GM18502 (cell line): ENCODE measurements around the gene HOXC10.

ENCODE experiments used
- ATAC-seq: cut with Tn5 transposase; IDR thresholded peaks from one replicate; pipeline ENCODE4 v1.9.1; 2021; ENCODE audit warnings: mild to moderate bottlenecking; ENCODE audit not compliant: unreplicated experiment, poor library complexity

The HOXC10 gene

DNA sequence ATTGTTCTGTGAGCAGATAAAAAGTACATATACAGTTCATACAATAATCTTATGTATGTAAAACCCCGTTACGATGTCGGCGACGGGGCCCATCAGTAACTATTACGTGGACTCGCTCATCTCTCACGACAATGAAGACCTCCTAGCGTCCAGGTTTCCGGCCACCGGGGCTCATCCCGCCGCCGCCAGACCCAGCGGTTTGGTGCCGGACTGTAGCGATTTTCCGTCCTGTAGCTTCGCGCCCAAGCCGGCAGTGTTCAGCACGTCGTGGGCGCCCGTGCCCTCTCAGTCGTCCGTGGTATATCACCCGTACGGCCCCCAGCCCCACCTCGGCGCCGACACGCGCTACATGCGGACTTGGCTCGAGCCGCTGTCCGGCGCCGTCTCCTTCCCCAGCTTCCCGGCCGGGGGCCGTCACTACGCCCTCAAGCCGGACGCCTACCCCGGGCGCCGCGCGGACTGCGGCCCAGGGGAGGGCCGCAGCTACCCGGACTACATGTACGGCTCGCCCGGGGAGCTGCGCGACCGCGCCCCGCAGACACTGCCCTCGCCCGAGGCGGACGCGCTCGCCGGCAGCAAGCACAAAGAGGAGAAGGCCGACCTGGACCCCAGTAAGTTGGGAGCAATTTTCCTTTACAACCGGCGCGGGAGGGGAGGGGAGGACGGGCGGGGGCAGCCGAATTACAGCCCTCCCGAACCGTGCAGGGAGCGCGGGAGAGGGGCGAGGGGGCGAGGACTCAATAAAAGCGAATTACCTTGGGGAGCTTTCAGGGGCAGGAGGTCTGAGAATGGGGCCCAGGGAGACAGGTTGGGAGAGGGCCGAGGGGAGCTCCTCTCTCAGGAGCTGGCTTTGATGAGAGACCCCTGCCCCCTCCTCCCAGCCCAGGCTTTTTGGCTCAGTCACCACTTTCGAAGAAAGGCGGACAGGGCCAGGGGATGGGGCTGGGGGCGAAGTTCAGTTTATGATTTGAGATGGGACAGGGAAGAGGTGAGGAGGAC, 15.5 kb downstream of the HOXC10 start, which contains the start of gene HOXC9:
Gene HOXC9 (plus strand): TSS at position 46 of the 999 bp plus-strand sequence. CDS start 28 bp downstream, at position 74.
- no peak for ATAC-seq

DNA sequence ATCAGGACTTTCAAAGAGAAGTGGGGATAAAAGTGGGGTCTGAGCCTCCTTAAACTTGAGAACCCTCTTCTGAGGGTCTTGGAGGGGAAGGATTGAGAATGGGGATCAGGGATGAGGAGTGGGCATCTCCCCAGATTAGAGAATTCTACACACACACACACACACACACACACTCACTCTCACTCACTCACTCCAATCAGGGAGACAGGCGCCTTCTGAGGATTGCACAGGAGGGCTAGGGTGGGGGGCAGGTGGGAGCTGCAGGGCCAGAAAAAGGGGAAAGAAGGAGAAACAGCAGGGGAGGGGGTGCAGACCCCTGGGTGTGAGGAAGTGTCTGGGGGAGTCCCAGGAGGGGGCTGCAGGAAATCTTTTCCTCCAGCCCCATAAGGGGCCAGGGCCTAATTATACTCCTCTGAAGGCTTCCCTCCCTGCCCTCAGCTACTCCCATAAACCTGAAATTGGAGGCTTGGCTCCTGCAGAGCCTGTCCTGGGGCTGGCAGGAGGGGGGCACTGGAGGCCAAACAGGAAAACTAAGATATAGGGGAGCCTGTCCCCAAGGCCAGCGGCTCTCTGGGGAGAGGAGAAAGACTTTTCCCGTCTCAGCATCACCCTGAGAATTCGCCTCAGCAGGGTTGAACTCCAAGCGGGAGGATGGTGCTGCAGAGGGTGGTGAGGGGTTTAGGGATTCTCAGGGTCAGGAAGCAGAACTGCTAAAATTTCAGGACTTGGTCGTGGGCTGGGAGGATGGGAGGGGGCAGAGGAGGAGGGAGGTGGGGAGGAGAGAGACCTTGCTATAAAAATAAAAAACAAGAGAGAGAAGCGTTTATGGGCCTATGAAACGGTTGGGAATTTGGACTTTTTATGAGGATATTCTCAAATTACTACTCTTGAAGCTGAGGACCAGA, 16.6 kb downstream of the HOXC10 start:
- no peak for ATAC-seq

DNA sequence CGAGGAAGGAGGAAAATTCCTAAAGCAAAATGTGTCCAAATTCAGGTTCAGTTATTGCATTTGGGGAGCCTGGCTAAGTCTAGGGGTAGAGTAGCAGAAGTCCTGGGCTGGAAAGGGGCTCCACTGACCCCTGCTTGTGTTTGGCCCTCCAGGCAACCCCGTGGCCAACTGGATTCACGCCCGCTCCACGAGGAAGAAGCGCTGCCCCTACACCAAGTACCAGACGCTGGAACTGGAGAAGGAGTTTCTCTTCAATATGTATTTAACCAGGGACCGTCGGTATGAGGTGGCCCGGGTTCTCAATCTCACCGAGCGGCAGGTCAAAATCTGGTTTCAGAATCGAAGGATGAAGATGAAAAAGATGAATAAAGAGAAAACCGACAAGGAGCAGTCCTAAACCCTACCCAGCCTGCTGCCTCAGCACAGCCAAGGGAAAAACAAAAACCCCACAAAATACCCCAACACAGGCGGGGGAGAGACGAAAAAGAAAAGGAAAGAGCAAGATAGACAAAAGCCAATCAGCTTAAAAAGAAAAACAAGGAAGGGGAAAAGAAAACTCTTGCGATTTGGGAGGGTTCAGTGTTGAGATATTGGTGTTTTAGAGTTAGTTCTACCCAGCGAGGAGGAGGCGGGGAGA, 17.4 kb downstream of the HOXC10 start:
- ATAC-seq = no peak

DNA sequence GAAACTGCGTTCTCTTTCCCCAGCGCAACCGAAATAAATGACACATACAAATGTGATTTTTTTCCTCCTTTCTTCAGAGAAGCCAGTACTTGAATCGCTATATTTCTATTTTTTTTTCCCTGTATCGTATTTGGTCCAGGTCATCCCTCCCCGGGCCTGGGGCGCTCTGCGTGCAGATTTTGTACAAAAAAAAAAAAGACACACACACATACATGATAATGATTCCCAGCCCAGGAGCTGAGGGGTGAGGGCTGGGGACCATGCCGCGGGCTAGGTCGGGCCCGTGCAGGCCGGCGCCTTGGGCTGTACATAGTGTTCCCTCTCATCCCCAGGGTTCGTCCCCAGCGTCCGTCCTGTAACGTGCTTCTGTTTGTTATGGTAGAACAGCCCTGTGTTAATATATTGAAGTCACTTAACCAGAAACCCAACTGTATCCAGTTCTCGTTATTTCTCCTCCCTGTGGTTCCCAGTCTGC, 18.0 kb downstream of the HOXC10 start:
- ATAC-seq = no peak

DNA sequence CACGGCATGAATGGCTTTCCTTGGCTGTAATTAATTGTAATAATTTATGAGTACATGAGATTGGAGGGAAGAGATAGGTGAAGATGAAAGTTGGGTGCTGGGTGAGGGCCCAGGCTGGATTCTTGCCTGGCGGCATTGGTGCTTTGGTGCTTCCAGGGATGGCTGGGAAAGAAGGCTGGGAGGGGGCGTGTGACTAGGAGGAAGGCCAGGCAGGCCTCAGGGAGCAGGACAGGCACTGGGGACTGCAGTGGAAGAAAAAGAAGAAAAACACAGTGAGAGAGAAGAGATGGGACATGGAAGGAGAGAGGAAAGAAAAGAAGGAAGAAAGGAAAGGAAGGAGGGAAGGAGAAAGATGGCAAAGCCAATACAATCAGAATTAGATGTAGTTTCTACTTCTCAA, 18.7 kb downstream of the HOXC10 start:
- ATAC-seq = no peak

DNA sequence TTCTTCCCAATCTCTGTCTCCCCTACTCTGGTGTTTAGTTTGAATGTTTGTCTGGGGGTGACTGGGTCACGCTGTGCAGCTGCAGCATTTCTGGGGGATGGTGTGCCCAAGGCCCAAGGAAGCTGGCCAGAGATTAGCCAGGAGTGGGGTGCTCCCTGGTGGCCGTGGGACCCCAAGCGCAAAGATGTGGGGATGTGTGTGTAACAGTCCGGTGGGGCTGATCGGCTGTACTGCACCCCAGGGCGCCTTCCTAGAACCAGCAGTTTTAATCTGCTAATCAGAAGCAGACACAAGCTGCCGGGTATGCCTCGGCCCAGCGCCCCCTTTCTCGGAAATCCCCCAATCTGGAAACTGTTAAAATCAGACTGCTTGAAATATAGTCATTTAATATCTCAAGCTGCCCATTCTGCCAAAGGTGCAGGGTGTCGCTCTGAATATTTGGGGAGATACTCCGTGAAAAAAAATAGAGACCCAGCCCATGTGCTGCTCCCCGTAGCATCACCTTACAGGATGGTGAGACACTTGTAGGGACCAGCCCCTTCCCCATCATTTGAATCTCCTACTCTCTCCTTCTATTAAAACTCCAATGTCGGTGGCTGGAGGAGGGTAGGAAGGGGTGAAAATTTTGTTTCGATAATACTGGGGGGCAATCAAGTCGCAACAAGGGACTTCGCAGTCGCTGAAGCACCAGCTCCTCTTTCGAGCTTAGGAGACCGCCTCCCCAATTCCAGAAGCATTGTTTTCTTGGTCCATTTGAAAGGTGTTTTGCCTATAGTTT, 19.3 kb downstream of the HOXC10 start:
- ATAC-seq = no peak

DNA sequence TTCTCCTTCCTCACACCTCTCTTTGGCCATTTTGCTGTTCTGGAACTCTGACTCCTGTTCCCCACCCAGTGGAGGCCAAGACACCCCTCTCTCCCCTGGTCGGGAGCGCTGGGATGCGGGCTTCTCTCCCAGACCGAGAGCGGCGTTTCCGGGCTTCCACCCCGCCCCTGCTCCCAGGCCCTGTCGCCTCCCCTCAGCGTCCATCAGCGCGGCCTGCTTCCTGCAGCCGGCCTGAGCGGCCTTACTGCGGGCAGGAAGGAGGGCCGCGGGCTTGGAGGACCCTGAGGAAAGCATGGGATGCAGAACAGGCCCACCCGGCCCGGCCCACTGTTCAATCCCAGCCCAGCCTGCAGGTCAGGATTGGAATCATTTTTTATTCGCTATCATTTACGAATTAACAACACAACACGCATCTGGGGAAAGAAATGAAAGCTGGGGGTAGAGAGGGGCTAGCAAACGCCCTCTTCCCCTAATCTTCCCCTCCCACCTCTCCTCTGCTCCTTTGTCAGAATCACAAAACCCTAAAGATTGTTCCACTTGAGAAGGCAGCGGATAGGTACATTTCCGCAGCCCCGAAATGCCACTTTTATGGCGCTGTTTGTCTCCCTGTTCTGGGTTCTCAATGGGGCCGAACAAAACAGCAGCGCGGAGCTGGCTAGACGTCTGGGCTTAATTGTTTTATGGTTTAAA, 20.0 kb downstream of the HOXC10 start:
- ATAC-seq = no peak

DNA sequence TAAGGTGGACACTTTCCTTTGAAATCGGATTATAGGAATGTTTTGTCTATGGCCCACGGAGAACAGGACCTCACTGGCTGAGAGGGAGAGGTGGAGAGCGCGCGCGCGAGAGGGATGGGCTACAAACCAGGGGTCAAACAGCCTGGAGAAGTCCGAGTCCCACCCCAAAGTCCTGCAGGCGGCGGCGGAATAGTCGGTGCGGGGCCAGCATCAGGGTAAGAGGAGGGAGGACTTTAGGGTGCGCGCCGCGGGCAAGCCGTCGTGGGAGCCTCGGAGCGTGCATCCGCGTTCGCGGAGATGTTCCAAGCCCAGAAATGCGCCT, 20.5 kb downstream of the HOXC10 start:
- no peak for ATAC-seq

DNA sequence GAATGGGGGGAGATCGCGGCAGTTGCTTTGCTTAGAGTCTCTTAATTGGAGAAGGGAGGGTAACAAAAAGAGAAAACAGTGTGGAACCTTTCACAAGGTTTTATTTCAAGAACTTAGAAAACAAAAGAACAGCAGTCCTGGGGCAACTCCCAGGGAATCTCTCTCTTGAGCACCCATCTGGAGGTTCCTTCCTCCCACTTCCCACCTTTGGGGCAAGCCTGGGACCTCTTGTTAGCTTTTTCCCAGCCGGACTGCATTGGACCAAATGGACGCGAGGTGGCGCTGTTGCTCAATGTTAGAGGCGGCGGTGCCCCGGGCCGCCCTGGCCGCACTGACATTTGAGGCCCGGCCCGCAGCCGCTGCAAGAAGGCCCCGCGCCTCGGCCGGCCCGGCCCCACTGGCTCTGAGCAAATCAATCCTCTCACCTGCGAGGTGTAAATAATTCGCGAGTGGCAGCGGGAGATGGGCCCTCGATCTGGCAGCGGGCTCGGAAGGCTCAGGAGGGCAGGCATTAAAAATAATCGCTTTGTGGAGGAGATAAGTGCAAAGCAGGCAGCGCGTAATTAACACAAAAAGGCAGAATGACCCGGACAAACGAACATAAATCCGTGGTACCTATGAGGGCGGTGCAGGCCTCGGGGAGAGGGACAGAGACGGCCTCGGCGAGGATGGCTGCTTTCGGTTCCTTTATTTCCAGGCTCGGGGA, 21.1 kb downstream of the HOXC10 start:
- peak; percentile 61 for ATAC-seq

DNA sequence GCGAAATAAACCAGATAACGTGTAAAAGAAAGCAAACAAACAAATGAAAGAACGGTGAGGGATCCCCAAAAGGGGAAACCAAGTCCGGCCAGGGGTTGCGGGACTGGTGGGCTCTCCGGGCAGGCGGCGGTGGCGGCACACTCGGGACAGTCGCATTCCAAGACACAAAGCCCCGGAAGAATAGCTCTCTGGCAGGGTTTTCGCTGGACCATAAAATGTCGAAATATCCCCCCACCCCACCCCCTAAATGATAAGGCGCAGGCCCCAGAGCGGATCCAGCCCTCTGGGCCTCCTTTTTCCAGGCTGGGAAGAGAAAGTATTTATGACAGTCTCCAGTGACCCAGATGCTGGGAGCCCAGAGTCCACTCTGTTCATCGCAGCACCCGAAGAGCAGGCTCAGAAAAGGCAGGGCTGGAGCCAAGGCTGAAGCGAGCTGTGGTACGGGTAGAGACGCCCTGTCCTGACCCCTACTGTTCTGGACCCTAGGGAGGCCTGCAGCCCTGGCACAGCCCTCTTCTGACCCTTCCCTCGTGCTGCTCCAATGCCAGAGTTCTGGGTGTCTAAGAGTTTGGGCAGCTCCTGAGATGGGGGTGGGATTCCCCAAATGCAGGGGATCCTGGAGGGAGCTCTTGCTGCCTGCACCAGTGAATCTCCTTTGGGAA, 21.7 kb downstream of the HOXC10 start:
- ATAC-seq = no peak

DNA sequence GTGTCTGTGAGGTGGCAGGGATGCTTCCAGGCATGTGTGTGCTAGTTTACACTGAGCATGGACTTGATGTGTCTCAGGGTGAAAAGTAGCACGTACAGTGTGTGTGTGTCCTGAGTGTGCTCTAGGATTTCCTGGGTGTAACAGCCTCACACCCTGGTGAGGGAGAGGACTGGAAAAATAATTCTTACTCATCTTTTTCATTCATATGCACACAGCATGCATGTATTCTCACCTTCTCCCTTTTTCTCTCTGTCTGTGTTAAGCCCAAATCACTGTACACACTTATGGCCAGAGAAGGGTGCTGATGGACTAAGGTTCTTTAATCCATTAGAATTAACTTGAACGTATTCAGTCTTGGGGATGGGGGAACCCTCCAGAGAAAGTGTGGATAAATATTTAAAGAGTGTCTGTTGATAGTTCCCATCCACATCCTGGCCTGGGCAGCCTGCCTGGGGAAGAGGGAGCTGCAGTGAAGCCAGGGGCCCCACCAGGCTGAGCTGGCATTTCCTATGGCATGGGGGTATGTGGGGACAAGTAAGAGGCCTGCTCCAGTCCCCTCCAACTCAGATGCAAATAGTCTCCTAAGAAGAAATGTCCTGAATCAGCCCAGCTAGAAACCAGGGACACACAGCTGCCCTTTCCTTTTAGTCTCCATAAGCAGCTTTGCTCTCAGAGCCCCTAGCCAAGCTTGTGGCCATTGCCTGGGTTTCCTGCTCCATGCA, 22.8 kb downstream of the HOXC10 start:
- no peak for ATAC-seq

DNA sequence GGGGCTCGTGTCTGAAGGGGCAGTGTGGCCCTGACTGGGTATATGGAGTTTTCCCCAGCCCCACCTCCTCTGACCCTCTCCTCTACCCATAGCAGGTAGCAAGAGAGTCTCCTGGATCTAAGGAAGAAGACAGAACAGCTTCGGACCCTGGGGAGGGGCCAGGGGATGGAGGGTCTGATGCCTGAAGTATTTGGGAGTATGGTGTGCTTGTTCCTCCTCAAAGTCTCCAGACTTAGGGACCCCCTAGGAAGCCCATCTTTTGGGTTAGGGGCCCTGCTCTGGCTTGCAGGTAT, 23.3 kb downstream of the HOXC10 start:
- ATAC-seq = no peak

DNA sequence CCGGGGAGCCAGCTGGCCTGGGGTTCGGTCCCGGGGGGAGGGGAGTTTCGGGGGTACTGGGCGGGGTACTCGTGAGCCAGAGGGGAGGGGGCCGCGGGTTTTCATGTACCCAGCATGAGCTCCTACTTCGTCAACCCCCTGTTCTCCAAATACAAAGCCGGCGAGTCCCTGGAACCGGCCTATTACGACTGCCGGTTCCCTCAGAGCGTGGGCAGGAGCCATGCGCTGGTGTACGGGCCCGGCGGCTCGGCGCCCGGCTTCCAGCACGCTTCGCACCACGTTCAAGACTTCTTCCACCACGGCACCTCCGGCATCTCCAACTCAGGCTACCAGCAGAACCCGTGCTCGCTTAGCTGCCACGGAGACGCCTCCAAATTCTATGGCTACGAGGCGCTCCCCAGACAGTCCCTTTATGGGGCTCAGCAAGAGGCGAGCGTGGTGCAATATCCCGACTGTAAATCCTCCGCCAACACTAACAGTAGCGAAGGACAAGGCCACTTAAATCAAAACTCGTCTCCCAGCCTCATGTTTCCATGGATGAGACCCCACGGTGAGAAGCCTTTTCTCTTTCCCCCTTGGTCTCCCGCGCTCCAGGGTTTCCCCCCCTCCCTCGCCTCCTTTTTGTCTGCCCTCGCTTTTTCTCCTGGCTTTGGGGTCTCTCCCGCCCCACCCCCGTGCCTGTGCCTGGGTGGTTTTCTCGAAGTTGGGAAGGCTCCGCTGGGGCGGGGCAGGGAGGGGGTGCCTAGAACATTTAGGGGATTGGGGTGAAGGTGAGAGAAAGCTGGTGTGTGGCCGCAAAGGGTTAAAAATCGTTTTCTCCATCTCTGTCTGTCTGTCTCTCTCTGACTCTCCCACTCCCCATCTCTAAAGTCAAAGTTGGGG, 24.5 kb downstream of the HOXC10 start:
- ATAC-seq = no peak

DNA sequence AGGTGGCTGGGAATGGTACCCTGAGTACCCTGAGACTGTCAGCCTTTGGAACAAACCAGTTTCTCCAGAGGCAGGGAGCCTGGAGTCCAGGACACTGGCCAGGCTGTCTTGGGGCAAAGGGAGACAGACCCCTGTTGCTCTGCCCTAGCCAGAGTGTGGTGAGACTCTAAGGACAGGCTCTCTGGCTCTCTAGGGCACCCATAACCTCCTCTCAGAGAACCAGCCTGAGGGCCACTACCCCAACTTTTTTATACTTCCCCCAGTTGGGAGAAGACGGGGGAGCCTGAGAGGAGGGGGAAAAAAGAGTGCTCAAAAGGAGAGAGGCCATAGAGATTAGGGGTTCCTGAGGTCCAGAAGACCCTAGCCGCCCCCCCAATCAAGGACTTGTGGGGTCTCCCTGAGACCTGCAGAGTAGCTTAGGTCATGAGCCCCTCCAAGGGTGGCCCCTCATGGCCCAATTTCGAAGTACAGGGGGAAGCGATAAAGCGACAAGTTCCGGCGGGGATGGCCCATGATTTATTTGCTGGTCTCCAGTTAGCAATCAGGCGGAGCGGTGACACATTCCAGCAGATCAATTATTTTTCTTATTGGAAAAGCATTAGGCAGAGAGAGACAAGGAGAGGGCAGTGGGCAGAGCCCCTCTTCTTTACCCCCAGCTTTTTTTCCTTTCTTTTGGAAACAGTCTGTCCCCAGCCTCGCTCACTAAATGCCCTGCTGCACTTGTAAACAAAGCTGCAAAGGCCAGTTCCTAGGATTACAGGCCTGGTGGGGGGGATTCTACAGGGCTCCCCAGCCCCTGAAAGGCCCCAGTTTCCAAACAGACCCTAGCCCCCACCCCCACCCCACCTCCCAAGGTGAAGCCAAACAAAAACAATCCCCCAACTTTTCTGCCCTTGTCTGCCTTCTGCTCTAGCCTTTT, 25.4 kb downstream of the HOXC10 start:
- no peak for ATAC-seq

DNA sequence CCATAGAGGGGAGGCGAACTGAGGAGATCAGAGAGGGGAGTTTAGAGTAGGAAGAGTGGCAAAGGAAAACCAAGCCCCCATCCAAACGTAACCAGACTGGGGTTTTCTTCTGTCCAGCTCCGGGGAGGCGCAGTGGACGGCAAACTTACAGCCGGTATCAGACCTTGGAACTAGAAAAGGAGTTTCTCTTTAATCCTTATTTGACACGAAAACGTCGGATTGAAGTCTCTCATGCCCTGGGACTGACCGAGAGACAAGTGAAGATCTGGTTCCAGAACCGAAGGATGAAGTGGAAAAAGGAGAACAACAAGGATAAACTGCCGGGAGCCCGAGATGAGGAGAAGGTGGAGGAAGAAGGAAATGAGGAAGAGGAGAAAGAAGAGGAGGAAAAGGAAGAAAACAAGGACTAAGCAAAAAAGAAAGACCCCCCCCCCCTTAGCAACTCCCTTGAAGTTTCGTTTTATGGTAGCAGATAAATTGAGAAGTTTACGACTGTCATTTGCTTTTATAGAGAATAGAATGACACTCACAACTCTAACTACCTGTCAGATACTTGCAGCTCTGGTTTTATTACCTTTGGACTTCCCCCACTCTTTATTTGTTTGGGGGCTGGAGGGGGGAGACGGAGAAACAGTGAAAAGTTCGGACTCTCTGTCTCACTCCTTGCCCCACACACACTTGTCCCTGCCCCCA, 26.2 kb downstream of the HOXC10 start:
- ATAC-seq = no peak
